ENCODE measurements around the gene PPP3CA. TPM values are rescaled to one million over a fixed set of nuclear protein-coding genes. Genes with fewer than 3 reads are reported as not detected.

Gene PPP3CA
- total and polyA plus RNA-seq, 2 of the 8 experiments (the other 6 are each of a cell fraction or from before 2014, with no cell fraction given): 7.9 to 35.0 TPM

DNA sequence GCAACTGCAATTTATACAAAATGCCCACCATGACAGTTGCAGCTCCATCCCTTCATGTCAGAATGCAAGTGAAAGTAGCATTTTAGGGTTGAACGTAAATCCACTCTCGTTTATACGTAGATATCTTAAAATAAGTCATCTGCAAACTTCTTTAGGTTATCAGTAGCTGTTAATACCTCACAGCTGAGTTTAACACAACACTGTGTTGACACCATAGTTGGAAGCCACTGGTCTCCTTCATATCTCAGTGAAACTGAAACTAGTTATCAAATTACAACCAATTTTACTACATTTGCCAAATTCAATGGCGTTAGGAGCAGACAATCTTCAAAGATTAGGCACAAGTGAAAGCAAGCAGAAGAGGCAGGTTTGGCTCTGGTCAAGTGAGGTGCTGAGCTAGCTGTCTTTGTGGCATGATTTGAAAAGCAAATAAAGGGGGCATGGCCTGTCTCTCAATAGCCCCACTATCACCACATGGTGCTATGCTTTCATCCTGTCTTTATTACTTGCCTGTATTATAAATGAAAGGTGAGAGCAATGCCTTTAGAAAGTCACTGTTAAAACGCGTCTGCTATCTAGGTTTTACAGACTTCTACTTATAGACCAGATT lies 12.3 kb downstream of the PPP3CA start:
- Histone ChIP-seq H3K14ac (ENCODE audit: insufficient read length) (no peak overlapping the region), H3K23ac (ENCODE audit: insufficient read length) (no peak overlapping the region), H3K56ac (replicated peaks; ENCODE audit: insufficient read length, low read depth, low read length) (no peak overlapping the region), H2BK20ac (ENCODE audit: low read length) (no peak overlapping the region), H4K8ac (ENCODE audit: extremely low read depth, insufficient read depth, low read length) (no peak overlapping the region), H2BK5ac (ENCODE audit: low read depth, low read length) (no peak overlapping the region), H3K4me2 (ENCODE audit: insufficient read depth in 1 of 2, low read depth in 2 of 2, low read length in 2 of 2) (no peak overlapping the region), H4K91ac (replicated peaks; ENCODE audit: insufficient read length, low read length) (no peak overlapping the region), H3K9me3 (ENCODE audit: insufficient read depth in 2 of 2, low read depth in 1 of 2, low read length in 1 of 2) (no peaks in the 10 kb centered on the region), H4K20me1 (replicated peaks in 1 of 2; ENCODE audit: control insufficient read depth in 1 of 2, insufficient read depth in 2 of 2, low read length in 2 of 2) (peaks cover 0 to 1% of the 10 kb centered on the region in 2 experiments), H3K4ac (replicated peaks; ENCODE audit: insufficient read length, low read depth, low read length) (no peak overlapping the region), H3K27me3 (replicated peaks in 1 of 4; ENCODE audit: control insufficient read depth in 3 of 4, extremely low read depth in 1 of 4, insufficient read depth in 3 of 4, low read length in 3 of 4) (no peaks in the 10 kb centered on the region), H3K27ac (ENCODE audit: low read depth, low read length) (no peak overlapping the region), H4K5ac (ENCODE audit: insufficient read length, low read depth, low read length) (no peak overlapping the region), H3K4me3 (ENCODE audit: extremely low read depth in 1 of 4, insufficient read depth in 2 of 4, low read depth in 3 of 4, low read length in 4 of 4) (no peak overlapping the region), H2BK120ac (replicated peaks; ENCODE audit: low read depth, low read length) (no peak overlapping the region), H3K79me1 (ENCODE audit: low read depth, low read length) (no peaks in the 10 kb centered on the region; the same call in 1 of the 2 replicates), H2AK5ac (ENCODE audit: low read depth, low read length) (no peak overlapping the region), H3K9ac (replicated peaks in 1 of 4; ENCODE audit: extremely low read depth in 1 of 4, low read depth in 3 of 4, low read length in 3 of 4) (no peak overlapping the region), H2BK12ac (ENCODE audit: low read depth, low read length) (no peak overlapping the region), H2AFZ (ENCODE audit: low read length) (no peak overlapping the region), H3K23me2 (ENCODE audit: low read depth, low read length) (no peaks in the 10 kb centered on the region), H3K4me1 (replicated peaks in 1 of 4; ENCODE audit: control insufficient read depth in 3 of 4, insufficient read depth in 4 of 4, low read length in 3 of 4) (no peaks in the 10 kb centered on the region; a peak in 2 of 7 replicates), H3K79me2 (ENCODE audit: control insufficient read depth in 1 of 2, insufficient read depth in 2 of 2, low read length in 2 of 2) (peaks cover 0 to 74% of the 10 kb centered on the region in 2 experiments; a peak in 2 of 4 replicates), H3K18ac (ENCODE audit: extremely low read depth, low read length) (no peak overlapping the region), H3K36me3 (ENCODE audit: control insufficient read depth in 2 of 4, insufficient read depth in 4 of 4, low read length in 3 of 4) (no peaks in the 10 kb centered on the region), H2BK15ac (ENCODE audit: low read length) (no peak overlapping the region)
- FAIRE-seq (no peak), DNase-seq (ENCODE audit: low read depth in 1 of 2, low spot score in 2 of 2) (no peak)
- POLR2A ChIA-PET (ENCODE audit: partially characterized antibody): no interaction called here
- CTCF ChIA-PET (ENCODE audit: partially characterized antibody): interaction anchor here (0.7 to 1.1 kb wide), 2 partner anchors 9 to 838 kb away, joined by 3 read pairs; no protein-coding TSS in a partner anchor
- WGBS, 2 experiments (ENCODE audit: extremely low coverage in 1 of 2, insufficient coverage in 1 of 2, insufficient read length in 1 of 2, insufficient replicate concordance in 2 of 2, low coverage in 1 of 2, low lambda C conversion rate in 2 of 2, missing lambda C conversion rate in 1 of 2): 82% methylated on average over 6 of the region's 6 CpGs; no CpG with 5 or more reads in 1 of the 2 experiments
- TF ChIP-seq TCF12 (IDR thresholded peaks at IDR 0.05; ENCODE audit: low read depth, low read length) (no peak), CBX8 (IDR thresholded peaks at IDR 0.05; ENCODE audit: borderline replicate concordance, low read depth, low read length) (no peak), SIRT6 (IDR thresholded peaks at IDR 0.05; ENCODE audit: low read length) (no peak), GABPA (IDR thresholded peaks at IDR 0.05; ENCODE audit: borderline replicate concordance, insufficient read depth, low read length) (no peak), RBBP5 (IDR thresholded peaks at IDR 0.05; ENCODE audit: borderline replicate concordance, low read depth, low read length) (no peak), CREB1 (IDR thresholded peaks at IDR 0.05) (no peak), EZH2 (IDR thresholded peaks at IDR 0.05; ENCODE audit: low read depth, low read length, severe bottlenecking) (no peak), RAD21 (IDR thresholded peaks at IDR 0.05 in 1 of 2, conservative IDR thresholded peaks at IDR 0.05 in 1 of 2; ENCODE audit: low read depth in 2 of 2, low read length in 2 of 2) (no peak), KDM4A (IDR thresholded peaks at IDR 0.05; ENCODE audit: low read depth, low read length, severe bottlenecking) (no peak), SIN3A (conservative IDR thresholded peaks at IDR 0.05 in 1 of 2, IDR thresholded peaks at IDR 0.05 in 1 of 2; ENCODE audit: low read depth in 1 of 2, low read length in 2 of 2) (no peak), HDAC2 (IDR thresholded peaks at IDR 0.05; ENCODE audit: borderline replicate concordance in 1 of 2, low read depth in 2 of 2, low read length in 2 of 2) (no peak), TBP (IDR thresholded peaks at IDR 0.05; ENCODE audit: low read depth, low read length) (no peak), CBX5 (IDR thresholded peaks at IDR 0.05; ENCODE audit: low read depth, low read length) (no peak)

Measured in H1 (cell line).